SK-N-SH (cell line): ENCODE data around the gene PDLIM5. TPM values are rescaled to one million over a fixed set of nuclear protein-coding genes. Genes with fewer than 3 reads are reported as not detected.

Experiments used
- CTCF ChIA-PET: fragments of 300-600, 350-600 bp; formaldehyde crosslinking; extraction: SDS; loops from one replicate; lab custom pipeline; 2021; lab: Yijun Ruan, JAX
- POLR2A ChIA-PET: fragments of 350-600 bp; sonication (Branson Sonifier 250); formaldehyde crosslinking; extraction: SDS; loops from one replicate; lab custom pipeline; 2020; ENCODE audit warnings: antibody characterized with exemption, inconsistent platforms; lab: Yijun Ruan, JAX
- DNase-seq: peaks from one replicate; pipeline ENCODE4 v3.0.0; 2012
- H2AFZ ChIP-seq: fragments of 200-600 bp; sonication (generic); 2 replicates; pipeline ENCODE4 v1.8.1; 2016; ENCODE audit warnings: antibody characterized with exemption, mild to moderate bottlenecking, low read depth
- H3F3A ChIP-seq: fragments of 200-600 bp; sonication (generic); replicated peaks from 2 replicates; pipeline ENCODE3; 2016; ENCODE audit warnings: antibody characterized with exemption, mild to moderate bottlenecking; ENCODE audit not compliant: insufficient read depth
- H3K27ac ChIP-seq, 2 experiments: fragments of 200-500 bp in 1 of 2; fragments of 200-600 bp in 1 of 2; sonication (Bioruptor generic) in 1 of 2; sonication (generic), shearing (Covaris generic) in 1 of 2; 2 replicates each; pipeline versions ENCODE4 v1.5.1 to v1.6.1; 2014 to 2016; ENCODE audit warnings: low read depth in 2 of 2, inconsistent platforms in 1 of 2, low read length in 1 of 2, mild to moderate bottlenecking in 1 of 2, mixed read lengths in 1 of 2
- H3K27me3 ChIP-seq: fragments of 200-600 bp; sonication (generic), shearing (Covaris generic); 2 replicates; pipeline ENCODE4 v1.6.1; 2016; ENCODE audit warnings: mixed run types; ENCODE audit not compliant: insufficient read depth
- H3K36me3 ChIP-seq, 2 experiments: fragments of 200-500 bp in 1 of 2; fragments of 200-600 bp in 1 of 2; sonication (Bioruptor generic) in 1 of 2; sonication (generic) in 1 of 2; replicated peaks in 1 of 2; 2 replicates each; pipeline versions ENCODE3 to v1.5.1; 2014 to 2016; ENCODE audit warnings: low read length in 1 of 2, mild to moderate bottlenecking in 1 of 2; ENCODE audit not compliant: insufficient read depth in 2 of 2, control insufficient read depth in 1 of 2
- H3K4me1 ChIP-seq, 2 experiments: fragments of 200-500 bp in 1 of 2; fragments of 200-600 bp in 1 of 2; sonication (Bioruptor generic) in 1 of 2; sonication (generic), shearing (Covaris generic) in 1 of 2; 2 replicates each; pipeline versions ENCODE4 v1.5.1 to v1.6.1; 2014 to 2016; ENCODE audit warnings: low read depth in 1 of 2, low read length in 1 of 2, mixed run types in 1 of 2; ENCODE audit not compliant: insufficient read depth in 2 of 2, control insufficient read depth in 1 of 2
- H3K4me2 ChIP-seq: fragments of 200-600 bp; sonication (generic), shearing (Covaris generic); 2 replicates; pipeline ENCODE4 v1.6.1; 2017; ENCODE audit warnings: mixed run types
- H3K4me3 ChIP-seq, 2 experiments: fragments of 200-500 bp in 1 of 2; fragments of 200-600 bp in 1 of 2; sonication (Bioruptor generic) in 1 of 2; sonication (generic), shearing (Covaris generic) in 1 of 2; 2 replicates each; pipeline versions ENCODE4 v1.5.1 to v1.8.1; 2014 to 2016; ENCODE audit warnings: low read depth in 2 of 2, inconsistent platforms in 1 of 2, low read length in 1 of 2, mild to moderate bottlenecking in 1 of 2, mixed read lengths in 1 of 2, moderate library complexity in 1 of 2
- H3K79me2 ChIP-seq: fragments of 200-600 bp; sonication (generic); 2 replicates; pipeline ENCODE4 v1.8.1; 2017; ENCODE audit warnings: mild to moderate bottlenecking; ENCODE audit not compliant: insufficient read depth
- H3K9ac ChIP-seq: fragments of 200-600 bp; sonication (generic); 2 replicates; pipeline ENCODE4 v1.6.1; 2017; ENCODE audit warnings: mixed run types
- H3K9me2 ChIP-seq: fragments of 200-600 bp; sonication (generic); 2 replicates; pipeline ENCODE4 v1.6.1; 2017; ENCODE audit warnings: mixed run types
- H3K9me3 ChIP-seq: fragments of 200-600 bp; sonication (generic); 2 replicates; pipeline ENCODE4 v1.6.1; 2017; ENCODE audit warnings: mixed run types, mild to moderate bottlenecking, moderate library complexity
- H4K20me1 ChIP-seq: fragments of 200-600 bp; sonication (generic); 2 replicates; pipeline ENCODE4 v1.6.1; 2017; ENCODE audit warnings: mild to moderate bottlenecking, mixed run types; ENCODE audit not compliant: insufficient read depth
- ELF1 ChIP-seq: IDR thresholded peaks from 2 replicates; pipeline ENCODE4 v1.4.0; 2012
- EP300 ChIP-seq, 2 experiments: IDR thresholded peaks; 2 replicates each; pipeline versions ENCODE4 v1.4.0 to v1.6.1; 2012; ENCODE audit warnings: borderline replicate concordance in 1 of 2, low read depth in 1 of 2, low read length in 1 of 2
- FOSL2 ChIP-seq: IDR thresholded peaks from 2 replicates; pipeline ENCODE4 v1.4.0; 2012; ENCODE audit warnings: low read depth, mild to moderate bottlenecking, moderate library complexity, borderline replicate concordance
- FOXM1 ChIP-seq: IDR thresholded peaks from 2 replicates; pipeline ENCODE4 v1.4.0; 2012; ENCODE audit warnings: low read depth, mild to moderate bottlenecking
- GABPA ChIP-seq: IDR thresholded peaks from 2 replicates; pipeline ENCODE4 v1.4.0; 2012; ENCODE audit warnings: low read depth, mild to moderate bottlenecking
- GATA2 ChIP-seq: sonication (generic); formaldehyde crosslinking; IDR thresholded peaks from 2 replicates; pipeline ENCODE4 v1.5.0; 2020; ENCODE audit warnings: mild to moderate bottlenecking, missing genetic modification reagents
- JUND ChIP-seq: IDR thresholded peaks from 2 replicates; pipeline ENCODE4 v1.4.0; 2012
- MXI1 ChIP-seq: IDR thresholded peaks from 2 replicates; pipeline ENCODE4 v1.6.1; 2012; ENCODE audit warnings: mild to moderate bottlenecking, low read depth, low read length, improper control_type of control experiment
- NFIC ChIP-seq: IDR thresholded peaks from 2 replicates; pipeline ENCODE4 v1.4.0; 2012; ENCODE audit warnings: borderline replicate concordance
- POLR2AphosphoS5 ChIP-seq: IDR thresholded peaks from 2 replicates; pipeline ENCODE4 v1.6.1; 2012; ENCODE audit warnings: low read depth, low read length
- RAD21 ChIP-seq: IDR thresholded peaks from 2 replicates; pipeline ENCODE4 v1.6.1; 2012; ENCODE audit warnings: mild to moderate bottlenecking, low read length
- RFX5 ChIP-seq: IDR thresholded peaks from 2 replicates; pipeline ENCODE4 v1.6.1; 2012; ENCODE audit warnings: mild to moderate bottlenecking, improper control_type of control experiment, low read length
- RXRA ChIP-seq: IDR thresholded peaks from 2 replicates; pipeline ENCODE4 v1.4.0; 2012; ENCODE audit warnings: low read depth, mild to moderate bottlenecking, borderline replicate concordance
- TAF1 ChIP-seq: IDR thresholded peaks from 2 replicates; pipeline ENCODE4 v1.6.1; 2012; ENCODE audit warnings: low read depth, mild to moderate bottlenecking, low read length, moderate library complexity, borderline replicate concordance
- TCF12 ChIP-seq: IDR thresholded peaks from 2 replicates; pipeline ENCODE4 v1.4.0; 2012
- TEAD4 ChIP-seq: IDR thresholded peaks from 2 replicates; pipeline ENCODE4 v1.4.0; 2012; ENCODE audit warnings: mild to moderate bottlenecking, borderline replicate concordance; ENCODE audit not compliant: insufficient read depth
- WGBS: methylation state at CpG from one replicate; pipeline ENCODE4 v1.1.6; 2017; ENCODE audit warnings: low lambda C conversion rate; 5-methylcytosine and 5-hydroxymethylcytosine counted together
- polyA plus RNA-seq, 3 experiments: library from polyadenylated mRNA; depleted of rRNA; stranded (reverse); fragments of >200 nt; gene quantifications; 2 replicates each; pipeline ENCODE4 v1.2.3, GENCODE V29; 2012
- TF ChIP-seq, protein P1 (sequence below): IDR thresholded peaks from 2 replicates; pipeline ENCODE4 v1.4.0; 2012; ENCODE audit warnings: low read depth
- TF ChIP-seq, protein P2 (sequence below): IDR thresholded peaks from 2 replicates; pipeline ENCODE4 v1.4.0; 2012; ENCODE audit warnings: low read depth, borderline replicate concordance
- TF ChIP-seq, protein P3 (sequence below): IDR thresholded peaks from 2 replicates; pipeline ENCODE4; 2012

Gene PDLIM5
- polyA plus RNA-seq, 1 of the 3 experiments (the other 2 are of a cell fraction), result 36.7 TPM

DNA sequence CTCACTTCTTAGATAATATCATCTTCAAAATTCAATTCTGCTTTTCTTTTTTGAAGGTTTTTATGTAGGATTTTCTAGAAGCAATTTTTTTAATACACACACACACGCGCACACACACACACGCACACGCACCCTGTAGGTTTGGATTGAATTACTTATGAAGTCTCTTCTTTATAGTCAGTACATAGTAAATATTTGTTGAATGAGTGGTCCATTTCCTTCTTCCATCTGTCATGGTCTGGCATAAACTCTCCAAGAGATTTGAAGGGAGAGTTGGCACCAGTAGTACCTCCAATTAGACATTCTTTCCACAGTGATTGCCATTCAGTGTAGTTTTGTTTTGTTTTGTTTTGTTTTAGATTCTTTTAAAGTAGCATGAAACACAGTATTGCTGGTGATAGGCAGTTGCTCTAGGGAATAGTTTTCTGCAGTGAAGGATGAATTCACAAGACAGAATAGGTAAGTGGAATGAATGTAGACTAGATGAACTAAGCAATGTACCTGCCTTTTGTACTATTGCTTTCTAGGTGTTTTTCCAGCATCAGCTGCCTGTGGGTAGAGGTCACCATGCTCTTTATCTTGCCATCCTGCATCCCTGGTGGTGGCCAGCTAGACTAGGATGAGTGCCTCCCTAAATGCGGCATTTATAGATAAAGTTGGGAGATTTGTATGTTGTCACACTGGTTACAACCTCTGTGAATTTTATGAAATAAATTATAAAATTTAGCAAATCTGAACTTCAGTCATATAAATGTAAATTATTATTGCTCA lies 20.5 kb downstream of the PDLIM5 start:
- TF ChIP-seq MXI1 (no peak), TEAD4 (0 out of 2 replicates have a peak, but pooled peaks have one; percentile 42), JUND (peak; percentile 87), RFX5 (no peak), RXRA (no peak), TAF1 (0 out of 2 replicates have a peak, but pooled peaks have one; percentile 21), FOXM1 (no peak), GATA2 (CRISPR knock-in tag) (no peak), TCF12 (peak; percentile 81), EP300 (IDR thresholded peaks at IDR 0.05; ENCODE audit: borderline replicate concordance in 1 of 2, low read depth in 1 of 2, low read length in 1 of 2) (peak in 1 of 2 experiments; percentile 65; a peak in 1 of 4 replicates), POLR2AphosphoS5 (peak; percentile 33; the same call in 1 of the 2 replicates), GABPA (no peak), RAD21 (no peak), FOSL2 (peak; percentile 70; the same call in 1 of the 2 replicates), ELF1 (no peak), NFIC (peak; percentile 80)
- TF ChIP-seq, protein P1, sequence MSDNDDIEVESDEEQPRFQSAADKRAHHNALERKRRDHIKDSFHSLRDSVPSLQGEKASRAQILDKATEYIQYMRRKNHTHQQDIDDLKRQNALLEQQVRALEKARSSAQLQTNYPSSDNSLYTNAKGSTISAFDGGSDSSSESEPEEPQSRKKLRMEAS, result 0 out of 2 replicates have a peak, but pooled peaks have one; percentile 42
- TF ChIP-seq, protein P2, sequence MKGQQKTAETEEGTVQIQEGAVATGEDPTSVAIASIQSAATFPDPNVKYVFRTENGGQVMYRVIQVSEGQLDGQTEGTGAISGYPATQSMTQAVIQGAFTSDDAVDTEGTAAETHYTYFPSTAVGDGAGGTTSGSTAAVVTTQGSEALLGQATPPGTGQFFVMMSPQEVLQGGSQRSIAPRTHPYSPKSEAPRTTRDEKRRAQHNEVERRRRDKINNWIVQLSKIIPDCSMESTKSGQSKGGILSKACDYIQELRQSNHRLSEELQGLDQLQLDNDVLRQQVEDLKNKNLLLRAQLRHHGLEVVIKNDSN, result no peak
- TF ChIP-seq, protein P3, sequence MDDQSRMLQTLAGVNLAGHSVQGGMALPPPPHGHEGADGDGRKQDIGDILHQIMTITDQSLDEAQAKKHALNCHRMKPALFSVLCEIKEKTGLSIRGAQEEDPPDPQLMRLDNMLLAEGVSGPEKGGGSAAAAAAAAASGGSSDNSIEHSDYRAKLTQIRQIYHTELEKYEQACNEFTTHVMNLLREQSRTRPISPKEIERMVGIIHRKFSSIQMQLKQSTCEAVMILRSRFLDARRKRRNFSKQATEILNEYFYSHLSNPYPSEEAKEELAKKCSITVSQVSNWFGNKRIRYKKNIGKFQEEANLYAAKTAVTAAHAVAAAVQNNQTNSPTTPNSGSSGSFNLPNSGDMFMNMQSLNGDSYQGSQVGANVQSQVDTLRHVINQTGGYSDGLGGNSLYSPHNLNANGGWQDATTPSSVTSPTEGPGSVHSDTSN, result peak; percentile 92
- peaks cover 99% of the 10 kb centered on the region for H3K79me2 ChIP-seq
- H3K36me3 ChIP-seq, result peaks cover 0 to 4% of the 10 kb centered on the region in 2 experiments
- CTCF ChIA-PET, result no interaction called here
- peak overlapping the region; percentile 59 for H3K4me2 ChIP-seq
- 79% methylated on average over 5 of the region's 5 CpGs for WGBS
- no peak overlapping the region for H2AFZ ChIP-seq
- H3F3A ChIP-seq, result peaks cover 30% of the 10 kb centered on the region
- H3K9me3 ChIP-seq, result no peaks in the 10 kb centered on the region
- no peak for DNase-seq
- H3K27me3 ChIP-seq, result no peaks in the 10 kb centered on the region
- POLR2A ChIA-PET, result no interaction called here
- no peaks in the 10 kb centered on the region for H3K9me2 ChIP-seq
- H3K9ac ChIP-seq, result no peak overlapping the region
- H3K4me3 ChIP-seq, result no peak overlapping the region
- peaks cover 0 to 13% of the 10 kb centered on the region in 2 experiments; a peak in 1 of 4 replicates for H3K4me1 ChIP-seq
- peaks cover 4% of the 10 kb centered on the region for H4K20me1 ChIP-seq
- peak overlapping the region in 1 of 2 experiments; percentile 74; a peak in 3 of 4 replicates for H3K27ac ChIP-seq
